Glutamatergic neuron (in vitro differentiated cells): ENCODE measurements around the gene TMC5. TPM values are rescaled to one million over a fixed set of nuclear protein-coding genes. Genes with fewer than 3 reads are reported as not detected.
"Not testable (repeated sequence)": the region's sequence is repeated elsewhere in the genome, so short reads cannot be mapped to it uniquely, and the experiment has no call there.

ENCODE experiments used
- DNase-seq: peaks from one replicate; pipeline ENCODE4 v3.0.0; 2022
- H3K27ac Mint-ChIP-seq: one replicate; pipeline ENCODE4 v1.8.0; 2020; ENCODE audit warnings: mild to moderate bottlenecking, mixed read lengths, inconsistent platforms; ENCODE audit not compliant: unreplicated experiment
- H3K27me3 Mint-ChIP-seq: one replicate; pipeline ENCODE4 v1.8.0; 2020; ENCODE audit warnings: mild to moderate bottlenecking, moderate library complexity, mixed read lengths, inconsistent platforms; ENCODE audit not compliant: unreplicated experiment
- H3K36me3 Mint-ChIP-seq: one replicate; pipeline ENCODE4 v1.8.0; 2020; ENCODE audit warnings: mild to moderate bottlenecking, mixed read lengths, inconsistent platforms; ENCODE audit not compliant: unreplicated experiment
- H3K4me1 Mint-ChIP-seq: one replicate; pipeline ENCODE4 v1.8.0; 2020; ENCODE audit warnings: mild to moderate bottlenecking, low read depth, mixed read lengths, inconsistent platforms; ENCODE audit not compliant: unreplicated experiment
- H3K4me3 Mint-ChIP-seq: one replicate; pipeline ENCODE4 v1.8.0; 2020; ENCODE audit warnings: mild to moderate bottlenecking, mixed read lengths, inconsistent platforms; ENCODE audit not compliant: unreplicated experiment
- H3K9me3 Mint-ChIP-seq: one replicate; pipeline ENCODE4 v1.8.0; 2020; ENCODE audit warnings: mild to moderate bottlenecking, moderate library complexity, mixed read lengths, inconsistent platforms; ENCODE audit not compliant: unreplicated experiment
- total RNA-seq: library from RNA; stranded (reverse); fragmentation: NEBNext Ultra II Directional; extraction: Animal tissue kit (Norgen Biotek cat#: 25700); gene quantifications from one replicate; pipeline ENCODE4 v1.2.1, GENCODE V29; 2021; ENCODE audit not compliant: unreplicated experiment
- TF ChIP-seq, protein P1 (sequence below): fragments of 200-600 bp; sonication (generic); IDR thresholded peaks from one replicate; pipeline ENCODE4 v1.5.0; 2021; ENCODE audit not compliant: partially characterized antibody, unreplicated experiment

The TMC5 gene
- total RNA-seq, 1 donor from 2014 or later = not detected

DNA sequence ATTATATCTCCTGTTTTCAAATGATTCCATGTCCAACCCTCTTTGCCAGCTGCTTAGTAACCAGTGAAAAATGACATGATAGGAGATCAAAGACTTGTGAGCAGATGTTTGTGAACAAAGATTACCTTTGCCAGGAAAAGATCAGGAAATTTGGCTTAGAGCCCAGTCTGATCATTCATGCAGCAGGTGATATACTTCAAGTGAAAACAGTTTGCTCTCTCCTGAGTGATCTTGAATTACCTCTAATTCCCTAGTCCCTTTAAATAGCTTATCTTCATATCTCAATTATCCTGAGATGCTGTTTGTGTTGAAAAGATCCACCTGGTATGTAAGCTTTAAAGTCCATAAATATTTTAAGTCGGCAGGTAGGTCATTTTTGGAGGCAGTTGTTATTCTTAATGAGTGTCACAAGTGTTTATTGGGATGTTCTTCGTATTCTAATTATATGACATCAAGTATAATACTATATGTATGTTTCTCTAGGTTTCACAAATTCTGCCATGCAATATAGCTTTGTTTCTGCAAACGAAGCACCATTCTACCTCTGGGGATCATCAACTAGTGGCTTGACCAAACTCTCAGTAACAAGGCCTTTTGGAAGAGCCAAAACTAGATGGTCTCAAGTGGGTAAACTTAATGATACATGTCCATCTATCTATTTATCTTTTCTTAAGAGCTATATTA lies 124.6 kb downstream of the TMC5 start:
- no peak for DNase-seq
- no peaks in the 10 kb centered on the region for H3K27me3 Mint-ChIP-seq
- TF ChIP-seq, protein P1, sequence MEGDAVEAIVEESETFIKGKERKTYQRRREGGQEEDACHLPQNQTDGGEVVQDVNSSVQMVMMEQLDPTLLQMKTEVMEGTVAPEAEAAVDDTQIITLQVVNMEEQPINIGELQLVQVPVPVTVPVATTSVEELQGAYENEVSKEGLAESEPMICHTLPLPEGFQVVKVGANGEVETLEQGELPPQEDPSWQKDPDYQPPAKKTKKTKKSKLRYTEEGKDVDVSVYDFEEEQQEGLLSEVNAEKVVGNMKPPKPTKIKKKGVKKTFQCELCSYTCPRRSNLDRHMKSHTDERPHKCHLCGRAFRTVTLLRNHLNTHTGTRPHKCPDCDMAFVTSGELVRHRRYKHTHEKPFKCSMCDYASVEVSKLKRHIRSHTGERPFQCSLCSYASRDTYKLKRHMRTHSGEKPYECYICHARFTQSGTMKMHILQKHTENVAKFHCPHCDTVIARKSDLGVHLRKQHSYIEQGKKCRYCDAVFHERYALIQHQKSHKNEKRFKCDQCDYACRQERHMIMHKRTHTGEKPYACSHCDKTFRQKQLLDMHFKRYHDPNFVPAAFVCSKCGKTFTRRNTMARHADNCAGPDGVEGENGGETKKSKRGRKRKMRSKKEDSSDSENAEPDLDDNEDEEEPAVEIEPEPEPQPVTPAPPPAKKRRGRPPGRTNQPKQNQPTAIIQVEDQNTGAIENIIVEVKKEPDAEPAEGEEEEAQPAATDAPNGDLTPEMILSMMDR = no peak

DNA sequence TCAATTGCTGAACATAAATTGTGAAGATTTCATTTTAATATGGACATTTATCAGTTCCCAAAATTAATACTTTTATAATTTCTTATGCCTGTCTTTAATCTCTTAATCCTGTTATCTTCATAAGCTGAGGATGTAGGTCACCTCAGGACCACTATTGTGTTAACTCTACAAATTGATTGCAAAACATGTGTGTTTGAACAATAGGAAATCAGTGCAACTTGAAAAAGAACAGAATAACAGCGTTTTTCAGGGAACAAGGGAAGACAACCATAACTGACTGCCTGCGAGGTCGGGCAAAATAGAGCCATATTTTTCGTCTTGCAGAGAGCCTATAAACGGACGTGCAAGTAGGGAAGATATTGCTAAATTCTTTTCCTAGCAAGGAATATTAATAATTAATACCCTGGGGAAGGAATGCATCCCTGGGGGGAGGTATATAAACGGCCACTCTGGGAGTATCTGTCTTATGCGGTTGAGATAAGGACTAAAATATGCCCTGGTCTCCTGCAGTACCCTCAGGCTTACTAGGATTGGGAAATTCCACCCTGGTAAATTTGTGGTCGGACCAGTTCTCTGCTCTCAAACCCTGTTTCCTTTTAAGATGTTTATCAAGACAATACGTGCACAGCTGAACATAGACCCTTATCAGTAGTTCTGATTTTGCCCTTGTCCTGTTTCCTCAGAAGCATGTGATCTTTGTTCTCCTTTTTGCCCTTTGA lies 125.8 kb downstream of the TMC5 start:
- H3K27me3 Mint-ChIP-seq, DNase-seq, H3K9me3 Mint-ChIP-seq, H3K4me1 Mint-ChIP-seq, H3K27ac Mint-ChIP-seq, H3K4me3 Mint-ChIP-seq: not testable (repeated sequence)
- H3K36me3 Mint-ChIP-seq = peaks cover 13% of the 10 kb centered on the region

More for the DNA sequence above, 124.6 kb downstream of the TMC5 start:
- H3K27ac Mint-ChIP-seq = no peak overlapping the region
- H3K4me1 Mint-ChIP-seq = no peaks in the 10 kb centered on the region
- peaks cover 13% of the 10 kb centered on the region for H3K36me3 Mint-ChIP-seq
- H3K4me3 Mint-ChIP-seq = no peak overlapping the region
- no peaks in the 10 kb centered on the region for H3K9me3 Mint-ChIP-seq

DNA sequence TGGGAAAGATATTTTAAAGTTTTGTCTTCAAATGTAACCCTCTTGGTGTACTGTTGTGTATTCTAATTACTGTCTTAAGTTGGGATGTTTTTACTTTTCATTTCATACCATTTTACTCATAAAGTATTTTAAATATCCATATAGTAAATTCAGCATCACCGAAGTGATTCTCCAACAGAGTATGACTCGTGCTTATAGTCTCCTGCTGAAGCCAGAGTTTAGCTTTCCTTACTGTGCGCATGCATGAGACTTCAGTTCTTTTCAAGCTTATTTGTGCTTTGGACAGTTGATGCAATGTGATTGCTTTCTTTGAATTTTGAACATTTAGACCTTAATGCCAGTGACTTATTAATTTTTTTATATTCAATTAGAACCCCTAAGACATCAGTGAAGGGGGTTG lies 130.5 kb downstream of the TMC5 start:
- TF ChIP-seq, protein P1 = no peak

More for the DNA sequence above, 130.5 kb downstream of the TMC5 start:
- no peaks in the 10 kb centered on the region for H3K9me3 Mint-ChIP-seq
- H3K4me1 Mint-ChIP-seq = no peaks in the 10 kb centered on the region
- no peak overlapping the region for H3K27ac Mint-ChIP-seq
- H3K36me3 Mint-ChIP-seq = peaks cover 12% of the 10 kb centered on the region
- no peaks in the 10 kb centered on the region for H3K27me3 Mint-ChIP-seq
- no peak for DNase-seq
- H3K4me3 Mint-ChIP-seq = no peak overlapping the region

Other genes starting within 250 kb of the TMC5 start
- 10.0 TPM for gene SYT17, start 249.6 kb upstream of the TMC5 start, total RNA-seq
- gene CLEC19A, start 132.2 kb upstream of the TMC5 start, total RNA-seq = not detected
- gene GDE1, start 104.2 kb downstream of the TMC5 start, total RNA-seq = 32.9 TPM
- 19.7 TPM for gene CCP110, start 106.1 kb downstream of the TMC5 start, total RNA-seq
- gene VPS35L, start 137.8 kb downstream of the TMC5 start, total RNA-seq = 57.1 TPM